H9 (cell line): ENCODE results near the gene SPOCK3. TPM values are rescaled to one million over a fixed set of nuclear protein-coding genes. Genes with fewer than 3 reads are reported as not detected.

Experiments used
- DNase-seq: peaks from one replicate; pipeline ENCODE4 v3.0.0-alpha.2; 2017
- H2AFZ ChIP-seq: one replicate; pipeline ENCODE4 v1.6.1; 2013; ENCODE audit warnings: mild to moderate bottlenecking, low read length, control low read depth, moderate library complexity
- H2AK5ac ChIP-seq: 2 replicates; pipeline ENCODE4 v1.6.1; 2013; ENCODE audit warnings: low read length, control low read depth, mixed read lengths; ENCODE audit not compliant: insufficient read length
- H2BK120ac ChIP-seq: one replicate; pipeline ENCODE4 v1.6.1; 2013; ENCODE audit warnings: low read depth, mild to moderate bottlenecking, low read length, control low read depth, inconsistent platforms; ENCODE audit not compliant: poor library complexity, severe bottlenecking
- H2BK12ac ChIP-seq: 2 replicates; pipeline ENCODE4 v1.6.1; 2013; ENCODE audit warnings: low read length, control low read depth, mixed read lengths, low read depth; ENCODE audit not compliant: insufficient read length
- H2BK15ac ChIP-seq: 2 replicates; pipeline ENCODE4 v1.6.1; 2013; ENCODE audit warnings: low read depth, low read length, control low read depth
- H2BK20ac ChIP-seq: one replicate; pipeline ENCODE4 v1.6.1; 2013; ENCODE audit warnings: low read depth, mild to moderate bottlenecking, low read length, control low read depth, inconsistent platforms; ENCODE audit not compliant: poor library complexity, severe bottlenecking
- H2BK5ac ChIP-seq: 2 replicates; pipeline ENCODE4 v1.6.1; 2013; ENCODE audit warnings: low read length, control low read depth, mixed read lengths; ENCODE audit not compliant: insufficient read length
- H3K14ac ChIP-seq: 2 replicates; pipeline ENCODE4 v1.6.1; 2013; ENCODE audit warnings: low read length, control low read depth; ENCODE audit not compliant: insufficient read depth
- H3K18ac ChIP-seq: 2 replicates; pipeline ENCODE4 v1.6.1; 2013; ENCODE audit warnings: low read depth, mild to moderate bottlenecking, mixed read lengths, low read length, control low read depth; ENCODE audit not compliant: insufficient read length
- H3K23ac ChIP-seq: 2 replicates; pipeline ENCODE4 v1.6.1; 2013; ENCODE audit warnings: low read length, control low read depth, mixed read lengths, low read depth; ENCODE audit not compliant: insufficient read length
- H3K23me2 ChIP-seq: 2 replicates; pipeline ENCODE4 v1.6.1; 2013; ENCODE audit warnings: low read depth, mild to moderate bottlenecking, mixed read lengths, low read length, control low read depth; ENCODE audit not compliant: insufficient read length, poor library complexity, severe bottlenecking
- H3K27ac ChIP-seq: 2 replicates; pipeline ENCODE4 v1.5.1; 2013; ENCODE audit warnings: low read length, control low read depth, mixed read lengths, low read depth; ENCODE audit not compliant: insufficient read length
- H3K27me3 ChIP-seq: 2 replicates; pipeline ENCODE4 v1.6.1; 2013; ENCODE audit warnings: low read length, control low read depth, inconsistent platforms; ENCODE audit not compliant: insufficient read depth
- H3K4ac ChIP-seq: 2 replicates; pipeline ENCODE4 v1.6.1; 2013; ENCODE audit warnings: low read depth, mild to moderate bottlenecking, control low read depth, inconsistent platforms, low read length, moderate library complexity
- H3K4me1 ChIP-seq: 2 replicates; pipeline ENCODE4 v1.6.1; 2013; ENCODE audit warnings: low read length, control low read depth, inconsistent platforms; ENCODE audit not compliant: insufficient read depth
- H3K4me2 ChIP-seq: 2 replicates; pipeline ENCODE4 v1.6.1; 2013; ENCODE audit warnings: low read length, control low read depth, mixed read lengths; ENCODE audit not compliant: insufficient read length, insufficient read depth
- H3K56ac ChIP-seq: 2 replicates; pipeline ENCODE4 v1.6.1; 2013; ENCODE audit warnings: low read depth, mild to moderate bottlenecking, mixed read lengths, low read length, control low read depth; ENCODE audit not compliant: insufficient read length
- H3K79me1 ChIP-seq: 2 replicates; pipeline ENCODE4 v1.6.1; 2013; ENCODE audit warnings: low read depth, mild to moderate bottlenecking, moderate library complexity, low read length, control low read depth, inconsistent platforms; ENCODE audit not compliant: insufficient read depth, poor library complexity, severe bottlenecking
- H3K79me2 ChIP-seq: 2 replicates; pipeline ENCODE4 v1.6.1; 2013; ENCODE audit warnings: low read length, control low read depth, inconsistent platforms; ENCODE audit not compliant: insufficient read depth
- H3K9ac ChIP-seq: 2 replicates; pipeline ENCODE4 v1.6.1; 2013; ENCODE audit warnings: low read length, control low read depth, mixed read lengths; ENCODE audit not compliant: insufficient read length; ENCODE audit errors: extremely low read depth
- H3K9me3 ChIP-seq: one replicate; pipeline ENCODE4 v1.6.1; 2013; ENCODE audit warnings: low read depth, low read length, inconsistent platforms; ENCODE audit not compliant: control insufficient read depth
- H3T11ph ChIP-seq: one replicate; pipeline ENCODE4 v1.6.1; 2013; ENCODE audit warnings: mild to moderate bottlenecking, low read length, control low read depth, inconsistent platforms
- H4K20me1 ChIP-seq: one replicate; pipeline ENCODE4 v1.6.1; 2013; ENCODE audit not compliant: control insufficient read depth, insufficient read length, insufficient read depth
- H4K5ac ChIP-seq: 2 replicates; pipeline ENCODE4 v1.6.1; 2013; ENCODE audit warnings: low read depth, mild to moderate bottlenecking, mixed read lengths, low read length, control low read depth; ENCODE audit not compliant: insufficient read length
- H4K8ac ChIP-seq: replicated peaks from 2 replicates; pipeline ENCODE4 v1.6.1; 2013; ENCODE audit warnings: low read length, control low read depth, mixed read lengths, low read depth; ENCODE audit not compliant: insufficient read length
- H4K91ac ChIP-seq: 2 replicates; pipeline ENCODE4 v1.6.1; 2013; ENCODE audit warnings: low read depth, mild to moderate bottlenecking, moderate library complexity, mixed read lengths, low read length, control low read depth; ENCODE audit not compliant: insufficient read length
- H3K27ac Mint-ChIP-seq, 3 experiments: 2 replicates in 2 of 3; 3 replicates in 1 of 3; pipeline ENCODE4 v1.8.0; 2020 to 2021; ENCODE audit warnings: mixed read lengths in 3 of 3, mild to moderate bottlenecking in 1 of 3, moderate library complexity in 1 of 3
- H3K27me3 Mint-ChIP-seq: 2 replicates; pipeline ENCODE4 v1.8.0; 2021; ENCODE audit warnings: low read depth, mild to moderate bottlenecking, moderate library complexity, mixed read lengths
- H3K36me3 Mint-ChIP-seq, 3 experiments: 2 replicates in 2 of 3; 3 replicates in 1 of 3; pipeline ENCODE4 v1.8.0; 2020 to 2021; ENCODE audit warnings: low read depth in 3 of 3, mixed read lengths in 3 of 3; ENCODE audit not compliant: insufficient read depth in 1 of 3
- H3K4me1 Mint-ChIP-seq, 2 experiments: 2 replicates each; pipeline ENCODE4 v1.8.0; 2020; ENCODE audit warnings: mixed read lengths in 2 of 2
- H3K4me3 Mint-ChIP-seq, 2 experiments: 2 replicates in 1 of 2; 3 replicates in 1 of 2; pipeline ENCODE4 v1.8.0; 2020 to 2021; ENCODE audit warnings: mild to moderate bottlenecking in 2 of 2, mixed read lengths in 2 of 2, moderate library complexity in 1 of 2
- H3K9me3 Mint-ChIP-seq, 2 experiments: 2 replicates in 1 of 2; 3 replicates in 1 of 2; pipeline ENCODE4 v1.8.0; 2020; ENCODE audit warnings: mild to moderate bottlenecking in 2 of 2, mixed read lengths in 2 of 2, moderate library complexity in 1 of 2
- WGBS: extraction: QIAGEN DNeasy Blood & Tissue Kit; methylation state at CpG from one replicate; pipeline ENCODE4 v1.1.7; 2013; ENCODE audit warnings: missing lambda C conversion rate, low lambda C conversion rate, mixed read lengths; ENCODE audit not compliant: insufficient read length; ENCODE audit errors: extremely low coverage; 5-methylcytosine and 5-hydroxymethylcytosine counted together
- total RNA-seq: library from RNA; stranded (reverse); gene quantifications from 2 replicates; pipeline ENCODE4 v1.2.1, GENCODE V29; 2021
- TF ChIP-seq, protein P1 (sequence below): fragments of 200-600 bp; sonication (generic); conservative IDR thresholded peaks from 3 replicates; pipeline ENCODE4 v1.8.0; 2021; ENCODE audit warnings: antibody characterized with exemption, mild to moderate bottlenecking

Gene SPOCK3
- total RNA-seq, 1 experiment from 2014 or later, result 0.28 TPM

DNA sequence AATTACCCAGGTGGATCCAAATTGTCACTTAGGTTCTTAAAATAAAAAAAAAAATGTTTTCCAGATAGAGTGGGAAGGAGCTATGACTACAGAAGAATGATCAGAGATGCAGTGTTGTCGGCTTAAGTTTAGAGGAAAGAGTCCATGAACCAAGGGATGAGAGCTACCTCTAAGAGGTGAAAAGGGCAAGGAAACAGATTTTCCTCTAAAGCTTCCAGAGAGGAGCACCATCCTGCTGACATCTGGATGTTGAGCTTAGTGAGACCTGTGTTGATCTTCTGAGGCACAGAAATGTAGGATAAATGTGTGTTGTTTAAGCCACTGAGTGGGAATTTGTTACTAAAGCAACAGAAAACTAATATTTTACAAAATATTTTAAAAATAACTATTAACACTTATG lies 498.7 kb downstream of the SPOCK3 start:
- Histone ChIP-seq H3K79me2 (no peaks in the 10 kb centered on the region; the same call in 1 of the 2 replicates), H3K4ac (no peak overlapping the region), H3K27ac (no peak overlapping the region), H2AFZ (no peak overlapping the region), H3K56ac (no peak overlapping the region), H4K8ac (no peak overlapping the region), H3K23me2 (no peaks in the 10 kb centered on the region), H3K9me3 (no peaks in the 10 kb centered on the region), H2BK120ac (no peak overlapping the region), H3K9ac (no peak overlapping the region), H3K27me3 (no peaks in the 10 kb centered on the region), H4K91ac (no peak overlapping the region), H3K79me1 (no peaks in the 10 kb centered on the region), H3K4me1 (no peaks in the 10 kb centered on the region), H3T11ph (no peak overlapping the region), H2AK5ac (no peak overlapping the region), H3K4me2 (no peak overlapping the region), H4K20me1 (no peaks in the 10 kb centered on the region), H2BK12ac (no peak overlapping the region), H2BK15ac (no peak overlapping the region), H3K18ac (no peak overlapping the region), H4K5ac (no peak overlapping the region), H3K14ac (no peak overlapping the region), H2BK20ac (no peak overlapping the region), H3K23ac (no peak overlapping the region), H2BK5ac (no peak overlapping the region)
- no peaks in the 10 kb centered on the region for H3K27me3 Mint-ChIP-seq
- WGBS, result no CpG with 5 or more reads among the region's 1 CpG
- peaks cover 0 to 5% of the 10 kb centered on the region in 2 experiments; a peak in 2 of 4 replicates for H3K4me1 Mint-ChIP-seq
- no peak for DNase-seq
- TF ChIP-seq, protein P1, sequence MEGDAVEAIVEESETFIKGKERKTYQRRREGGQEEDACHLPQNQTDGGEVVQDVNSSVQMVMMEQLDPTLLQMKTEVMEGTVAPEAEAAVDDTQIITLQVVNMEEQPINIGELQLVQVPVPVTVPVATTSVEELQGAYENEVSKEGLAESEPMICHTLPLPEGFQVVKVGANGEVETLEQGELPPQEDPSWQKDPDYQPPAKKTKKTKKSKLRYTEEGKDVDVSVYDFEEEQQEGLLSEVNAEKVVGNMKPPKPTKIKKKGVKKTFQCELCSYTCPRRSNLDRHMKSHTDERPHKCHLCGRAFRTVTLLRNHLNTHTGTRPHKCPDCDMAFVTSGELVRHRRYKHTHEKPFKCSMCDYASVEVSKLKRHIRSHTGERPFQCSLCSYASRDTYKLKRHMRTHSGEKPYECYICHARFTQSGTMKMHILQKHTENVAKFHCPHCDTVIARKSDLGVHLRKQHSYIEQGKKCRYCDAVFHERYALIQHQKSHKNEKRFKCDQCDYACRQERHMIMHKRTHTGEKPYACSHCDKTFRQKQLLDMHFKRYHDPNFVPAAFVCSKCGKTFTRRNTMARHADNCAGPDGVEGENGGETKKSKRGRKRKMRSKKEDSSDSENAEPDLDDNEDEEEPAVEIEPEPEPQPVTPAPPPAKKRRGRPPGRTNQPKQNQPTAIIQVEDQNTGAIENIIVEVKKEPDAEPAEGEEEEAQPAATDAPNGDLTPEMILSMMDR, result no peak
- H3K27ac Mint-ChIP-seq, result no peak overlapping the region
- no peaks in the 10 kb centered on the region for H3K9me3 Mint-ChIP-seq
- peaks cover 0 to 21% (median 0%) of the 10 kb centered on the region in 3 experiments; a peak in 2 of 7 replicates for H3K36me3 Mint-ChIP-seq
- no peak overlapping the region for H3K4me3 Mint-ChIP-seq
